ENCODE results near the gene S1PR2.

Gene S1PR2

GRCh38 chr19:10259162-10259905, 28.2 kb upstream of the S1PR2 start:
- TF ChIP-seq CTCF (IDR thresholded peaks at IDR 0.05; ENCODE audit: low read depth, low read length): peak; percentile 73

GRCh38 chr19:10258080-10258710, 27.1 kb upstream of the S1PR2 start:
- no peak for TF ChIP-seq CTCF (IDR thresholded peaks at IDR 0.05; ENCODE audit: low read depth, low read length)
- no peak for DNase-seq (ENCODE audit: extremely low read depth, low read depth)

More at GRCh38 chr19:10259162-10259905, 28.2 kb upstream of the S1PR2 start:
- peak; percentile 57 for DNase-seq (ENCODE audit: extremely low read depth, low read depth)

DNA sequence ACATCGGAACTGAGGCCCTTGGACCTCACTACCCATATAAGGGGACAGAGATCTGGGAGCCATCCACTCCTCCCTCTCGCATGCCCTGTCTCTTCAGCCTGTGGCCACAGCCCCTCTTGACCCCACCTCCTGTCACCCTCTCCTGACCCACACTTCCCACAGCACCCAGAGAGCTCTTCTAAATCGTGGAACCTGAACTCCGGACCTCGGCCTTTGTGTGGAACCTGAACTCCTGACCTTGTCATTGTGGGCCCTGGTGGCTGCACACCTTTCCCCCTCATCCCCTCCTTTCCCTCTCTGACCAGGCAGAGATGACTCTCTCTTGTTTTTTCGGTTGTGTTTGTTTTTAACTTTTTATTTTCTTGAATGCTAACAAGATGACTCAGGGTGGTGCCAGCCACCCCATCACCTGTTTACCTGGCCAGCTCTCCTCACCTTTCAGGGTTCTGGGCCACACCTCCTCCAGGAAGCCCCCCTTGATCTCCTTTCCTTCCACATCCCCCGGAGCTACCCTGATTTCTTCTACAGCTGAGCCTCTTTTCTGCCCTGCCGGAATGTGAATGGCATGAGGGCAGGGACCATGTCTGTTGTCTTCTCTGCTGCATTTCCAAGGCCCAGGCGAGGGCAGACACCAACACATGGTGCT, 26.0 kb upstream of the S1PR2 start:
- no peak for DNase-seq (ENCODE audit: extremely low read depth, low read depth)
- no peak for TF ChIP-seq CTCF (IDR thresholded peaks at IDR 0.05; ENCODE audit: low read depth, low read length)

GRCh38 chr19:10256551-10256950, 25.4 kb upstream of the S1PR2 start:
- no peak for DNase-seq (ENCODE audit: extremely low read depth, low read depth)
- no peak for TF ChIP-seq CTCF (IDR thresholded peaks at IDR 0.05; ENCODE audit: low read depth, low read length)

DNA sequence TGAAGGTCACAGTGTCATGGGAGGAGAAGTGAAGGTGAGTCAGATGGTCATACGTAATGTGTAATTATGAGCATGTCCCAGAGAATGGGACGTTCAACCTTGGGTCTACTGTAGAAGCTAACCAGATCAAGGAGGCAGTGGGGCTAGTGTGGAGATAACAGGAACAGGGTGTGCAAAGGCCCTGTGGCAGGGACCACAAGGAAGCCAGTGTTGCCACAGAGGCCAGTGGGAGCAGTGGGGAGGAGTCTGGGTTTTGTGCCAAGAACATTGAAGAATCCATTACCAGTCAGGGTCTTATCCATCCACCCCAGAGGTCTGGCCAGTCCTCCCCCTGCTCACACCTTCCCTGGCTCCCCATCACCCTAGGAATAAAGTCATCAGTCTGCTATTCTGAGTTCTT, 24.2 kb upstream of the S1PR2 start:
- DNase-seq (ENCODE audit: extremely low read depth, low read depth): no peak
- TF ChIP-seq CTCF (IDR thresholded peaks at IDR 0.05; ENCODE audit: low read depth, low read length): no peak

DNA sequence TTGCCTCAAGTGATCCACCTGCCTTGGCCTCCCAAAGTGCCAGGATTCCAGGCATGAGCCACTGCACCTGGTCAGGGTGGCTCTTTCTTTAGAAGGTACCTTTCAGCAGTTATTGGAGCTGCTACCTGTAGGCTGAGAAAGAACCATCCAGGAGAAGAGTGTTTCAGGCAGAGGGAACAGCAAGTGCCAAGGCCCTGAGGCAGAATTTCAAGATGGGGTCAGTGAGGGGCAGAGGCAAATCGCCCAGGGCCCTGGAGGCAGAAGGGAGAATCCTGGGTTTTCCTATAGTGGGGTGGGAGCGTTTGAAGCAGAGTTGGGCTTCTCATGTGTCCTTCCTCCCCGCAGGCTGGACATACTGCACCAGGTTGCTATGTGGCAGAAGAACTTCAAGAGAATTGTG, 23.1 kb upstream of the S1PR2 start:
- no peak for DNase-seq (ENCODE audit: extremely low read depth, low read depth)
- TF ChIP-seq CTCF (IDR thresholded peaks at IDR 0.05; ENCODE audit: low read depth, low read length): no peak

DNA sequence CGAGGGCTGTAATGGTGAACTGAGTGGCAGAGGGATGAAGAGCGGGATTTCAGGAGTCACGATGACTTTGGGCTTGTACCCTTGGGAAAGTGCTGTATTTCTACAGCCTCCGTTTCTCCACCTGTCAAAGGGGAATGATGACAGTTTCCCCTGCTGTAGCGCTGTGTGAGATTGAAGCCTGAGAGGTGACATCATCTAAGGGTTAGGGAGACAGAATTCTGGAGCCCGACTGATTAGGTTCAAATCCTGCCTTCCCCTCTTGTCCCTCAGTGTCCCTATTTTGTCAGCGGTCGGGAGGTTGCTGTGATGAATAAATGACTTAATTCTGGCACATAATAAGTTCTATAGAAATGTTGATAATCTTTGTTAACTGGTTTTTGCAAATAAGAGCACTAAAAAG, 21.6 kb upstream of the S1PR2 start:
- TF ChIP-seq CTCF (IDR thresholded peaks at IDR 0.05; ENCODE audit: low read depth, low read length): no peak
- no peak for DNase-seq (ENCODE audit: extremely low read depth, low read depth)

All from AG09319 (cell line).